Effector CD4-positive, alpha-beta T cell (primary cell): ENCODE data around the gene PRKAR2A.
"Not testable (repeated sequence)": the region's sequence is repeated elsewhere in the genome, so short reads cannot be mapped to it uniquely, and the experiment has no call there.

ENCODE experiments used
- DNase-seq: peaks from one replicate; pipeline ENCODE4 v3.0.0-alpha.2; 2020

The PRKAR2A gene

GRCh38 chr3:48770192-48770502 is 77.5 kb downstream of the PRKAR2A start:
- no peak for DNase-seq

DNA sequence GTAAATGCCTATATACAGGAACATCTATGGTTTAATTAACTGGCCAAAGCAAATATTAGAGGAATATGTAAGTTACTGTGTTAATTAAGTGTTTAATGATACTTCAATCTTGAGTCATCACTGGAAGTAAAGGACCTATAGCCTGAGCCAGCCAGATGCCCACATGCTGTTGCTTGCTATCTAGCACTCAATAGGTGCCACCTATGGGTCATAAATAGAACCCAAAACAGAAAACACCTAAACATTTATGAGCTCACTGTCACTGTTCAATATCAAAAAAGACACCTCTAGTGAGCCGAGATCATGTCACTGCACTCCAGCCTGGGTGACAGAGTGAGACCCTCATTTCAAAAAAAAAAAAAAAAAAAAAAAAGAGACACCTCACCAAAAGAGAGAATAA is 82.3 kb downstream of the PRKAR2A start:
- no peak for DNase-seq

DNA sequence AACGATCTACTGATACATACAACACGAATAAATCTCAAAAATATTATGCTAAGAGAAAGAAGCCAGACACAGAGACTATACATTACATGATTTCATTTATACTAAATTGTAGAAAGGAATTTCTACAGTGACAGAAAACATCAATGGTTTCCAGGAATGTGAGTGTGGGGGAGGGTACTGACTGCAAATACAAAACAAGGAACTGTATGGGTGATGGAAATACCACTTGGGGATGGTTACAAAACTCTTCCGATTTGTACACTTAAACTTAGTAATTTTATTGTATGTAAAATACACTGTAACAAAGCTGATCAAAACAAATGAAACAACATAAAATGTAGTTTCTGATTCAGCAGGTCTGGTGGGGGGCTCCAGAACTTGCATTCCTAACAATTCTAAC is 84.9 kb downstream of the PRKAR2A start:
- DNase-seq = no peak

DNA sequence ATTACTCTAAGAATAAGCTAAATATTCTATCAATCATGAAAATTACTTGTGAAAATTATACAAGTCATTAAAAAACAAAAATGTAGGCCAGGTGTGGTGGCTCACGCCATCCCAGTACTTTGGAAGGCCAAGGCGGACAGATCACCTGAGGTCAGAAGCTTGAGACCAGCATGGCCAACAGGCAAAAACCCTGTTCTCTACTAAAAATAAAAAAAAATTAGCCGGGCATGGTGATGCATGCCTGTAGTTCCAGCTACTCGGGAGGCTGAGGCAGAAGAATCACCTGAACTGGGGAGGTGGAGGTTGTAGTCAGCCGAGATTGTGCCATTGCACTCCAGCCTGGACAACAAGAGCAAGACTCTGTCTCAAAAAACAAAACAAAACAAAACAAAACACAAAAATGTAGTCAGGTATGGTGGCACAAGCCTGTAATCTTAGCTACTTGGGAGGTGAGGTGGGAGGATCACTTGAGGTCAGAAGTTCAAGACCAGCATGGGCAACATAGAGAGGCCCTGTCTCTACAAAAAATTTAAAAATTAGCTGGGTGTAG is 87.6 kb downstream of the PRKAR2A start:
- DNase-seq = not testable (repeated sequence)

- not testable (repeated sequence) for DNase-seq
Observed at GRCh38 chr3:48759531-48759930, 88.1 kb downstream of the PRKAR2A start.

DNA sequence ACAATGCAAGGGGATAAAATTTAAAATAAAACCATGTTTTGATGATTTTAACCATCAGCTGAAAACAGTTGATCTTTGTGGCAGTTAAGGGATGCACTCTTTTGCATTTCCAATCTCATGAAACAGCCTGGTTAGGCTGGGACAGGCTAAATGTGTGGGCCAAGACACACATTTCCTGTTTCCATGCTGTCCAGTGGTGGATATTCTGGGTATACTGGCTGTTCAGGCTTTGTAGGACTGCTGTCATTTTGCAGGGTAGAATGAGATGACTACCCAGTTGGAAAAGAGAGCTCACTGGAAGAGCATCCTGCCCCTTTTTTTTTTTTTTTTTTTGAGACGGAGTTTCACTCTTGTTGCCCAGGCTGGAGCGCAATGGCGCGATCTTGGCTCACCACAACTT is 88.6 kb downstream of the PRKAR2A start:
- DNase-seq = no peak

DNA sequence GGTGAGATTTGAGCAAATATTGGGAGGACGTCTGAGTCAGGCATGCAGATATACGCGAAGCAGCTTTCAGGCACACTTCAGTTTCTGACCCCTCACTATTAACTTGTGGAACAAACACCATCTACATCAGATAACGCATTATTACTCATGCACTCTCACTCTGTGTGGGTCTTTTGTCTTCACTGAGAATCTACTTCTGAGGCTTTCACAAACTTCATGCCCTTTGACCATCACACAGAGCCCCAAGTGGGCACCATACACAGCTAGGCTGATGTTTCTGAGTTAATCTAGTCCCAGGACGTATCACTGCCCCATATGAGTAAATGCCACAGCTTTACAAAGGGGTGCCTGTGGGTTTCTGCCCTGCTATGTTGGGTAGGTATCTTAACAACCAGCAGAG is 91.0 kb downstream of the PRKAR2A start:
- DNase-seq = no peak

DNA sequence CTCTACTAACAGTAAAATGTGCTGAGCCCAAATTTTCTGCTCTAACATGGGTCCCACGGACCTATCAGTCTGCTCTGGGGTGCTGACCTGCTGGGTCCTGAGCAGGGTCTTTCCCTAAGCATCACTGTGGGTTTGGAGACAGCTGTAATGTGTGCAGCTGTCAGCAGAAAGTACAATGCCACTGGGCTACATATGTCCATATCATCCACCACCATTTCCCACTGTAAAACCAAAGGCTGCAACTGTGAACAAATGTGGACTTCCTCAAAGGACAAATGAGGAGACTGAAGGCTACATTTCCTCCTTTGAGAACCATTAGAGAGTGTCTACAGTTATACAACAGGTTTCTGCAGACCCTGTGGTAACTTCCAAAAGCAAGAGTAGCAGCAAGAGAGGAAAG is 96.8 kb downstream of the PRKAR2A start:
- DNase-seq = no peak

- no peak for DNase-seq
Observed at GRCh38 chr3:48748754-48749153, 98.9 kb downstream of the PRKAR2A start.

DNA sequence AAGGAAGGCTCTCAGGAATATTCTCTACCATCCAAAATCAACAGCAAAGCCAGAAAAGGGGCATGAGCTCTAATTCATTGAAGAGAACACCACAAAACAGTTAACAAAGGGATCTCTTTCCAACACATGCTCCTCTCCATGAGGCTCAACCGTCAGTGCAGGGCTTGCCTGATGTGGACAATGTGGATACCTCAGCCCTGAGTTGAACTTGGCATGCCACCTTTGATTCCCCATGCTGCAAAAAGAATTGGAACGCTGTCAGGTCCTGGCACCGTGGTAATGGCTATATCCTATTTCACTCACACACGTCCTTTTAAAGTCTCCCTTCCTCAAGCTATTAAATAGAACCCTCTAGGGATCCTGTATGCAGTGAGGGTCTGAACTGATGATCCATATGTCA is 100.0 kb downstream of the PRKAR2A start:
- no peak for DNase-seq

GRCh38 chr3:48747015-48747615 is 100.6 kb downstream of the PRKAR2A start:
- DNase-seq = no peak

DNA sequence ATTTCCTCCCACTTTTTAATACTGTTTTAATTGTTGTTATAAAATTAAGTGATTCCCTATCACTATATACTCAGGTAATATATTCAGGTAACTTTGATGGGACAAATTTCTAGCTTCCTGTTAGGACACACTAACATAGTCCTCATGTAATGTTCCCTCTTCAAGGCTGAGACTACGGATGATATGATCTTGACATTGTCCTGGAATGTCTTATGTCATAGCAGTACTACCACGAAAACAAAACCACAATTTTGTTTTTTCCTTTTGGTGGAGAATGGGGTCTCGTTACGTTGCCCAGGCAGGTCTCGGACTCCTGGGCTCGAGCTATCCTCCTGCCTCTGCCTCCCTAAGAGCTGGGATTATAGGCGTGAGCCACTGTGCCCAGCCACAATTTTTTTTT is 103.9 kb downstream of the PRKAR2A start:
- no peak for DNase-seq

DNA sequence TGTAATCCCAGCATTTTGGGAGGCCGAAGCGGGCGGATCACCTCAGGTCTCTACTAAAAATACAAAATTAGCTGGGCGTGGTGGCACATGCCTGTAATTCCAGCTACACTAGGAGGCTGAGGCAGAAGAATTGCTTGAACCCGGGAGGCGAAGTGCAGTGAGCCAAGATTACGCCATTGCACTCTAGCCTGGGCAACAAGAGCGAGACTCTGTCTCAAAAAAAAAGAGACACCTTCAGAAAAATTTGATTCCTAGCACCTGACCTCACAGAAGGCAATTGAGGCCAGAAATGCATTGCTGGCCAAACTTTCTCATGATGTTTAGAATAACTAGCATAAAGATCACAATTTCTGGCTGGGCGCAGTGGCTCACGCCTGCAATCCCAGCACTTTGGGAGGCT is 106.4 kb downstream of the PRKAR2A start:
- not testable (repeated sequence) for DNase-seq

DNA sequence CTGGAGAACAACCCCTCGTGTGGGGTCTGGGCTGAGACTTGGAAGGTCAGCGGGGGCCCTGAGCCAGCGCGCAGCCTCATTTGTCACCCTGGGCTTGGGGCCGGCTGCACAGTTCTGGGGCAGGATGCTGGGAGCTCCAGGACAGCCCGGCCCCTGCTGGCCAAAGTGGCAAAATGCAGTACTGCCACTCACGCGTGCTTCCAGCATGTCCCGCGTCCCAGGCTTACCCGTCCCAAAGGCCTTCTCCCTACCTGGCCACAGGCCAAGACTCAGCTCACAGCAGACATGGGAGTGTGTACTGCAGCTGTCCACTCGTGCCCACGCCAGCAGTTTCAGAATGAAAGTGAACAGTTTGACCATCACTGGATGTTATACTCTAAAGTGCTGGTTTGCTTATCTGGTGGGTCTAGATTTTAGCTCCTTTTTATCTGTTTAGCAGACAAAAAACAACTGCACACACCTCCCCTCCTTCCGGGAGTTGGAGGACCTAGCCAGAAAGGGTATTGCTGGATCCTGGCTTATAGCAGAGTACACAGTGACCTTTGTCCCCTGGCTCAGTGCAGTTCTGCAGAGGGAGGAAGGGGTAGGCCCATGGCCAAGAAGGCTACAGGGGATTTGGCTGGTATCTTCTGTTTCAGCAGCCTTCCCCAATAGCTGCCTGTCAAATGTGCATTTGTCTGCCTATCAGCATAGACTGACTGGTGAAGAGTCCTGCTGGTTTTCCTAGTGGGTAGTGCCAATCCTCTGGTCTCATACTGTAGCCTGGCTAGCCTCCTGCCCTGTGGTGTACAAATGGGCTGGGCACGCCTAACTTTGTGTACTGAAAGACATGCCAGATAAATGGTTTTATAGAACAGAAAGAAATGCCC is 107.5 kb downstream of the PRKAR2A start:
- DNase-seq = peak; percentile 28

DNA sequence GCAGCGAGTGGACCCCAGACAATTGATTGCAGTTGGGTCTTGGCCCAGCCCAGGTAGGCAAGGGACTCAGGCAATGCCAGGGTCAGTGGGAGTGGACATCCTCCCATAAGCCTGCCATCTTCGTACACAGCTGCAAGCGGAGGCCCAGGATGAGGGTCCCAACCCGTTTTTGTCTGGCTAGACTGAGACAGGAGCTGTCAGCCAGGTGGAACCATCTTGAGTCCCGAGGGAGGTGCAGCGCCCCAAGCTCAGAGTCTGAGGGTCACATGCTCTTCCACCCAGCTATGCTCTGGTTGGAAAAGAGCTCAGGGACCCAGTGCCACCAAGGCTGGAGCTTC is 108.1 kb downstream of the PRKAR2A start:
- no peak for DNase-seq

- no peak for DNase-seq
Observed at GRCh38 chr3:48738926-48739616, 108.6 kb downstream of the PRKAR2A start.

DNA sequence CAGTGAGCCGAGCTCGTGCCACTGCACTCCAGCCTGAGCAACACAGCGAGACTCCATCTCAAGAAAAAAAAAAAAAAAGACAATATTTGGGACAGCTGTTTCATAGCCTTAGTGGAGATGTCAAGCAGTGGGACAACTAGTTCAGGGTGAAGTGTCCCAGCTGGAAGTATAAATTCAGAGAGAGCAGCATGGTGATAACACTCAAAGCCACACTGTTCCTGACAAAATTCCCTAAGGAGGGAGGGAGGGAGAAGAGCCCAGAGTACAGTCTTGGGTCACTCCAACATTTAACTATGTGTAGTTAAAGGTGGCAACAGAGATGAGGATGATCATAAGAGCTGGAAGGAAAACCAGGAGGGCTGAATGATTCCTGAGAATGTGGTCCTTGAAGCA is 109.5 kb downstream of the PRKAR2A start:
- no peak for DNase-seq

DNA sequence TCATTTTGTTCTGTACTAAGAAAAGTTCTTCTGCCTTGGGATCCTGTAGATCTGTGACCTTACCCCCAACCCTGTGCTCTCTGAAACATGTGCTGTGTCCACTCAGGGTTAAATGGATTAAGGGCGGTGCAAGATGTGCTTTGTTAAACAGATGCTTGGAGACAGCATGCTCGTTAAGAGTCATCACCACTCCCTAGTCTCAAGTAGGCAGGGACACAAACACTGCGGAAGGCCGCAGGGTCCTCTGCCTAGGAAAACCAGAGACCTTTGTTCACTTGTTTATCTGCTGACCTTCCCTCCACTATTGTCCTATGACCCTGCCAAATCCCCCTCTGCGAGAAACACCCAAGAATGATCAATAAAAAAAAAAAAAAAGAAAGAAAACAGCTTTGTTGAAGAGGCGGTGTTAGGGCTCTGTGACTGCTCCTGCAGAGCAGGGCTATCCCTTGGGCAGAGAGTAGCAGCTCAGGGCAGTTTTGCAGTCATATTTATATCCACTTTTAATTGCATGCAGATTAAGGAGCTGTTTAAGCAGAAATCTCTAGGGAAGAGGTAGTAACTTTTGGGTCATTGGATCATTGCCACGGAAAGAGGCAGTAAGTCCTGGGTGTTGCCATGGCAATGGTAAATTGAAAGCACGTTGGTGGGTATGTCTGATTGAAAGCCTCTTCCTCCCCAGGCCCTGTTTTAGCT is 112.5 kb downstream of the PRKAR2A start:
- DNase-seq = not testable (repeated sequence)

GRCh38 chr3:48734541-48734940 is 113.1 kb downstream of the PRKAR2A start:
- DNase-seq = not testable (repeated sequence)

DNA sequence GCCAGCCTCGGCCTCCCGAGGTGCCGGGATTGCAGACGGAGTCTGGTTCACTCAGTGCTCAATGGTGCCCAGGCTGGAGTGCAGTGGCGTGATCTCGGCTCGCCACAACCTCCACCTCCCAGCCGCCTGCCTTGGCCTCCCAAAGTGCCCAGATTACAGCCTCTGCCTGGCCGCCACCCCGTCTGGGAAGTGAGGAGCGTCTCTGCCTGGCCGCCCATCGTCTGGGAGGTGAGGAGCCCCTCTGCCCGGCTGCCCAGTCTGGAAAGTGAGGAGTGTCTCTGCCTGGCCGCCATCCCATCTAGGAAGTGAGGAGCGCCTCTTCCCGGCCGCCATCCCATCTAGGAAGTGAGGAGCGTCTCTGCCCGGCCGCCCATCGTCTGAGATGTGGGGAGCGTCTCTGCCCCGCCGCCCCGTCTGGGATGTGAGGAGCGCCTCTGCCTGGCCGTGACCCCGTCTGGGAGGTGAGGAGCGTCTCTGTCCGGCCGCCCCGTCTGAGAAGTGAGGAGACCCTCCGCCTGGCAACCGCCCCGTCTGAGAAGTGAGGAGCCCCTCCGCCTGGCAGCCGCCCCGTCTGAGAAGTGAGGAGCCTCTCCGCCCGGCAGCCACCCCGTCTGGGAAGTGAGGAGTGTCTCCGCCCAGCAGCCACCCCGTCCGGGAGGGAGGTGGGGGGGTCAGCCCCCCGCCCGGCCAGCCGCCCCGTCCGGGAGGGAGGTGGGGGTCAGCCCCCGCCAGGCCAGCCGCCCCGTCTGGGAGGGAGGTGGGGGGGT is 113.7 kb downstream of the PRKAR2A start:
- DNase-seq = not testable (repeated sequence)

GRCh38 chr3:48727511-48727910 is 120.2 kb downstream of the PRKAR2A start:
- DNase-seq = no peak

DNA sequence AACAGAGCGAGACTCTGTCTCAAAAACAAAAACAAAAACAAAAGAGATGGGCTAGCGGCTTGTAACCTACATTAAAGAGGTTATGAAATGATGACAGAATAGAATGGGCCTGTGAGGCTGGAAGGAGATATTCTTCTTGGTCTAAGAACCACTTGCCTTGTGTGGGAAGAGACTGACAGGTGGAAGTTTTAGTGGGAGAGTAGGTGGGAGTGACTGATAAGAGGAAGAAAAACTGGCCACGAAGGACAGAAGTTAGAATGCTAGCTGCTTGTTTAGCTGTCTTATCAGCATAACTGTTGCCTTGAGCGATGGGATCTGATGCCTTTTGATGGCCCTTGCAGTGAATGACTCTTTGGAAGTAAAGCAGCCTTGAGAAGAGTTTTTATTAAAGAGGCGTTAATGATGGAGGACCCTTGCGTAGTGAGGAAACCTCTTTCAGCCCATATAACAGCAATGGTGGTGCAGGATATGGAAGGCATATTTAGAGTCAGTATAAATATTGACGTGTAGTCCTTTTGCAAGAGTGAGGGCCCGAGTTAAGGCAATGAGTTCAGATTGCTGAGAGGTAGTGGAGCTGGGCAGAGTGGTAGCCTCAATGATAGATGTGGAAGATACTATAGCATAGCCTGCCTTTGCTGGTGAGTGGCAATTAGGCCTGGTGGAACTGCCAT is 122.4 kb downstream of the PRKAR2A start:
- DNase-seq = not testable (repeated sequence)
